ENCODE measurements around the gene CHAD.
A peak's percentile ranks its signal among the peaks of the same experiment; 100 is the strongest.

CHAD gene

DNA sequence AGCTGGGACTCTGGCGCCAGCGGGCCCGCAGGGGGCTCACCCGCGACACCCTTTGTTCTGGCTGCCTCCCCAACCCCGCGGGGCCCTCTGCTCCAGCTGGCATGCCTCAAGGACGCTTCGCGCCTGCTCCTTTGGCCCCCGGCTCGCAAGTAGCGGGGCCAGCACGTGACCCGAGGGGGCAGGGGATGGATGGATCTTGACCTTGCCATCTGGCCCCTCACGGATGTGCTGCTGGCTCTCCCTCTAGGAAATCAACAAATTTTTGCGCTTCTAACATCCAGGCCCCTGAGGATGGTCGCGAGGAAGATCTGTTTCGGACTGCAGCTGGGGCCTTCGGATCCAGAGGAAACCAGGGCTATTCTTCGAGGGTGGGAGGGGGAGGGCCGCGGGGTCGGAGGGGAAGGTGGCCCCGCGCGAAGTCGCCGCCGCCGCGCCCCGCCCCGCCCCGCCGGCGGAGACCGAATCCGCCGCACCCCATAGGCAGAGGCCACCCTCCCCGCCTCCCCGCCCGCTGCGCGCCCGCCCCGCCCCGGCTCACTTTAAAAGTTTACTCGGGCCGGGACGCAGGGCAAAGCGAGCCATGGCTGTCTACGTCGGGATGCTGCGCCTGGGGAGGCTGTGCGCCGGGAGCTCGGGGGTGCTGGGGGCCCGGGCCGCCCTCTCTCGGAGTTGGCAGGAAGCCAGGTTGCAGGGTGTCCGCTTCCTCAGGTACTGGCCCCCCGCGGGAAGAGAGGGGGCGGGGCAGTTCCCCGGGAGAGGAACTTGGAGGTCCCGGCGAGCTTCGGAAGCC lies 42.8 kb downstream of the CHAD start, which contains the start of gene ACSF2 (continued):
- TF ChIP-seq ATF2 (tag by site-specific recombination; IDR thresholded peaks at IDR 0.05; ENCODE audit: low read depth) (no peak), ZNF274 (IDR thresholded peaks at IDR 0.05; ENCODE audit: low read length) (no peak), ZNF274 (tag by site-specific recombination; IDR thresholded peaks at IDR 0.05; ENCODE audit: borderline replicate concordance) (no peak), ZXDB (tag by site-specific recombination; IDR thresholded peaks at IDR 0.05) (peak; percentile 21)
- TF ChIP-seq, protein P1, sequence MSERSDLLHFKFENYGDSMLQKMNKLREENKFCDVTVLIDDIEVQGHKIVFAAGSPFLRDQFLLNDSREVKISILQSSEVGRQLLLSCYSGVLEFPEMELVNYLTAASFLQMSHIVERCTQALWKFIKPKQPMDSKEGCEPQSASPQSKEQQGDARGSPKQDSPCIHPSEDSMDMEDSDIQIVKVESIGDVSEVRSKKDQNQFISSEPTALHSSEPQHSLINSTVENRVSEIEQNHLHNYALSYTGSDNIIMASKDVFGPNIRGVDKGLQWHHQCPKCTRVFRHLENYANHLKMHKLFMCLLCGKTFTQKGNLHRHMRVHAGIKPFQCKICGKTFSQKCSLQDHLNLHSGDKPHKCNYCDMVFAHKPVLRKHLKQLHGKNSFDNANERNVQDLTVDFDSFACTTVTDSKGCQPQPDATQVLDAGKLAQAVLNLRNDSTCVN (tag by site-specific recombination; optimal IDR thresholded peaks at IDR 0.05), result peak; percentile 49

GRCh38 chr17:50424996-50425681 lies 43.5 kb downstream of the CHAD start:
- ChIA-PET POLR2A (interaction anchor here (0.9 to 1.5 kb wide), 2 partner anchors 10 to 35 kb away, joined by 3 to 4 read pairs; no protein-coding TSS in a partner anchor), CTCF (interaction anchor here (0.5 to 9.9 kb wide), 3 partner anchors 9 to 1540 kb away, joined by 3 to 71 read pairs (median 6); partner anchors contain the start of gene LRRC59)
- H3K36me3 ChIP-seq (ENCODE audit: control insufficient read depth in 2 of 2, insufficient read depth in 1 of 2, low read length in 2 of 2), result peaks cover 0 to 5% of the 10 kb centered on the region in 2 experiments; a peak in 1 of 3 replicates
- H3K27ac ChIP-seq (ENCODE audit: extremely low read depth, low read depth, low read length), result peak overlapping the region; percentile 71; the same call in 1 of the 2 replicates
- no peak for TF ChIP-seq ZNF366 (tag by site-specific recombination; conservative IDR thresholded peaks at IDR 0.05)
- TF ChIP-seq ZSCAN5A (tag by site-specific recombination; IDR thresholded peaks at IDR 0.05), result no peak
- TF ChIP-seq ZFP37 (tag by site-specific recombination; IDR thresholded peaks at IDR 0.05), result no peak
- TF ChIP-seq ZNF394 (tag by site-specific recombination; IDR thresholded peaks at IDR 0.05; ENCODE audit: borderline replicate concordance), result no peak
- 0 out of 2 replicates have a peak, but pooled peaks have one; percentile 8 for TF ChIP-seq ZXDB (tag by site-specific recombination; IDR thresholded peaks at IDR 0.05)
- no peak for TF ChIP-seq SP7 (tag by site-specific recombination; IDR thresholded peaks at IDR 0.05)
- TF ChIP-seq HOXC10 (CRISPR knock-in tag; IDR thresholded peaks at IDR 0.05), result no peak
- TF ChIP-seq ZNF558 (tag by site-specific recombination; IDR thresholded peaks at IDR 0.05), result peak; percentile 92
- TF ChIP-seq ZNF423 (tag by site-specific recombination; IDR thresholded peaks at IDR 0.05), result no peak
- TF ChIP-seq ZNF19 (tag by site-specific recombination; IDR thresholded peaks at IDR 0.05; ENCODE audit: low read depth), result no peak
- peaks cover 10% of the 10 kb centered on the region; the same call in 1 of the 2 replicates for H3K4me1 ChIP-seq (ENCODE audit: control insufficient read depth, insufficient read depth, low read length)
- no peaks in the 10 kb centered on the region for H3K9me3 ChIP-seq (ENCODE audit: control insufficient read depth, insufficient read depth, low read depth, low read length)
- H3K4me3 ChIP-seq (ENCODE audit: low read depth, low read length), result no peak overlapping the region

GRCh38 chr17:50424246-50424995 lies 44.3 kb downstream of the CHAD start:
- CTCF ChIA-PET, result interaction anchor here (0.6 to 9.9 kb wide), 3 partner anchors 10 to 55 kb away, joined by 3 to 71 read pairs (median 3); partner anchors contain the start of gene LRRC59
- Histone ChIP-seq H3K9me3 (ENCODE audit: control insufficient read depth, insufficient read depth, low read depth, low read length) (no peaks in the 10 kb centered on the region), H3K4me1 (ENCODE audit: control insufficient read depth, insufficient read depth, low read length) (peaks cover 10% of the 10 kb centered on the region; the same call in 1 of the 2 replicates), H3K36me3 (ENCODE audit: control insufficient read depth in 2 of 2, insufficient read depth in 1 of 2, low read length in 2 of 2) (peaks cover 0 to 5% of the 10 kb centered on the region in 2 experiments; a peak in 1 of 3 replicates), H3K4me3 (ENCODE audit: low read depth, low read length) (no peak overlapping the region), H3K27ac (ENCODE audit: extremely low read depth, low read depth, low read length) (no peak overlapping the region)
- POLR2A ChIA-PET, result no interaction called here
- no peak for TF ChIP-seq ZNF571 (tag by site-specific recombination; IDR thresholded peaks at IDR 0.05)
- no peak for TF ChIP-seq ZSCAN5A (tag by site-specific recombination; IDR thresholded peaks at IDR 0.05)
- TF ChIP-seq TCF7L2 (IDR thresholded peaks at IDR 0.05; ENCODE audit: borderline replicate concordance, low read depth, low read length), result no peak
- no peak for TF ChIP-seq ZNF174 (tag by site-specific recombination; IDR thresholded peaks at IDR 0.05)
- TF ChIP-seq ZNF239 (tag by site-specific recombination; IDR thresholded peaks at IDR 0.05), result no peak
- no peak for TF ChIP-seq ZNF248 (tag by site-specific recombination; IDR thresholded peaks at IDR 0.05)
- no peak for TF ChIP-seq ZNF514 (tag by site-specific recombination; IDR thresholded peaks at IDR 0.05)
- TF ChIP-seq ZNF76 (tag by site-specific recombination; IDR thresholded peaks at IDR 0.05; ENCODE audit: borderline replicate concordance, low read depth), result no peak
- TF ChIP-seq, protein P2, sequence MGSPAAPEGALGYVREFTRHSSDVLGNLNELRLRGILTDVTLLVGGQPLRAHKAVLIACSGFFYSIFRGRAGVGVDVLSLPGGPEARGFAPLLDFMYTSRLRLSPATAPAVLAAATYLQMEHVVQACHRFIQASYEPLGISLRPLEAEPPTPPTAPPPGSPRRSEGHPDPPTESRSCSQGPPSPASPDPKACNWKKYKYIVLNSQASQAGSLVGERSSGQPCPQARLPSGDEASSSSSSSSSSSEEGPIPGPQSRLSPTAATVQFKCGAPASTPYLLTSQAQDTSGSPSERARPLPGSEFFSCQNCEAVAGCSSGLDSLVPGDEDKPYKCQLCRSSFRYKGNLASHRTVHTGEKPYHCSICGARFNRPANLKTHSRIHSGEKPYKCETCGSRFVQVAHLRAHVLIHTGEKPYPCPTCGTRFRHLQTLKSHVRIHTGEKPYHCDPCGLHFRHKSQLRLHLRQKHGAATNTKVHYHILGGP (tag by site-specific recombination; IDR thresholded peaks at IDR 0.05), result no peak
- TF ChIP-seq ZNF350 (tag by site-specific recombination; IDR thresholded peaks at IDR 0.05), result no peak
